LNCAP (cell line): ENCODE results near the gene INPP4A.

Experiments used
- CTCF ChIP-seq: fragments of 450-650 bp; IDR thresholded peaks from 2 replicates; pipeline ENCODE4 v1.5.1; 2017; ENCODE audit warnings: mild to moderate bottlenecking

INPP4A gene

GRCh38 chr2:98472132-98472650, 27.5 kb downstream of the INPP4A start:
- no peak for TF ChIP-seq CTCF

- TF ChIP-seq CTCF = no peak
These were observed 28.5 kb downstream of the INPP4A start for GRCh38 chr2:98472961-98473746.

GRCh38 chr2:98473995-98474780, 29.5 kb downstream of the INPP4A start:
- TF ChIP-seq CTCF = no peak

- no peak for TF ChIP-seq CTCF
These were observed 30.4 kb downstream of the INPP4A start for GRCh38 chr2:98474979-98475632.

- no peak for TF ChIP-seq CTCF
These were observed 31.7 kb downstream of the INPP4A start for GRCh38 chr2:98476192-98476868.

- TF ChIP-seq CTCF = no peak
These were observed 32.4 kb downstream of the INPP4A start for GRCh38 chr2:98477036-98477435.

GRCh38 chr2:98477506-98477905, 32.8 kb downstream of the INPP4A start:
- TF ChIP-seq CTCF = no peak
